Activated CD8-positive, alpha-beta T cell treated with anti-CD3 and anti-CD28 coated beads for 36 hours (primary cell): Measurements from ENCODE around the gene KCNC4. TPM values are rescaled to one million over a fixed set of nuclear protein-coding genes. Genes with fewer than 3 reads are reported as not detected.

Experiments used
- ATAC-seq: fragments of 200-7000 bp; cut with Tn5 transposase; one replicate; pipeline ENCODE4 v1.10.0; 2021; ENCODE audit warnings: mild to moderate bottlenecking, moderate library complexity
- CTCF ChIA-PET: fragments of 350-600 bp; sonication (Branson Sonifier 250); formaldehyde crosslinking; loops from one replicate; lab custom pipeline; 2021; ENCODE audit warnings: antibody characterized with exemption; lab: Charles Lee
- POLR2A ChIA-PET: fragments of 350-600 bp; sonication (Branson Sonifier 250); formaldehyde crosslinking; loops from one replicate; lab custom pipeline; 2021; ENCODE audit warnings: antibody characterized with exemption; lab: Charles Lee
- DNase-seq: peaks from one replicate; pipeline ENCODE4 v3.0.0-alpha.2; 2020
- H3K27ac Mint-ChIP-seq: one replicate; pipeline ENCODE4 v1.8.0; 2021; ENCODE audit warnings: mild to moderate bottlenecking, mixed read lengths
- H3K27me3 Mint-ChIP-seq: one replicate; pipeline ENCODE4 v1.8.0; 2021; ENCODE audit warnings: mixed read lengths
- H3K36me3 Mint-ChIP-seq: one replicate; pipeline ENCODE4 v1.8.0; 2021; ENCODE audit warnings: low read depth, mixed read lengths
- H3K4me1 Mint-ChIP-seq: one replicate; pipeline ENCODE4 v1.8.0; 2021; ENCODE audit warnings: low read depth, mixed read lengths
- H3K4me3 Mint-ChIP-seq: one replicate; pipeline ENCODE4 v1.8.0; 2021; ENCODE audit warnings: mild to moderate bottlenecking, moderate library complexity, mixed read lengths
- H3K9me3 Mint-ChIP-seq: one replicate; pipeline ENCODE4 v1.8.0; 2021; ENCODE audit warnings: mixed read lengths
- CTCF ChIP-seq: fragments of 200-600 bp; IDR thresholded peaks from one replicate; pipeline ENCODE4 v1.8.0; 2022; ENCODE audit warnings: antibody characterized with exemption, mild to moderate bottlenecking
- intact Hi-C: fragments of 100-400 bp; cut with micrococcal nuclease; formaldehyde crosslinking; loops from one replicate; pipeline ENCODE4 v1.10.0; 2022
- total RNA-seq, 2 experiments: library from RNA; stranded (reverse); gene quantifications; one replicate each; pipeline ENCODE4 v1.2.3, GENCODE V29; 2021

Gene KCNC4
- total RNA-seq, 2 experiments from 2014 or later = 10.7 to 12.2 TPM

DNA sequence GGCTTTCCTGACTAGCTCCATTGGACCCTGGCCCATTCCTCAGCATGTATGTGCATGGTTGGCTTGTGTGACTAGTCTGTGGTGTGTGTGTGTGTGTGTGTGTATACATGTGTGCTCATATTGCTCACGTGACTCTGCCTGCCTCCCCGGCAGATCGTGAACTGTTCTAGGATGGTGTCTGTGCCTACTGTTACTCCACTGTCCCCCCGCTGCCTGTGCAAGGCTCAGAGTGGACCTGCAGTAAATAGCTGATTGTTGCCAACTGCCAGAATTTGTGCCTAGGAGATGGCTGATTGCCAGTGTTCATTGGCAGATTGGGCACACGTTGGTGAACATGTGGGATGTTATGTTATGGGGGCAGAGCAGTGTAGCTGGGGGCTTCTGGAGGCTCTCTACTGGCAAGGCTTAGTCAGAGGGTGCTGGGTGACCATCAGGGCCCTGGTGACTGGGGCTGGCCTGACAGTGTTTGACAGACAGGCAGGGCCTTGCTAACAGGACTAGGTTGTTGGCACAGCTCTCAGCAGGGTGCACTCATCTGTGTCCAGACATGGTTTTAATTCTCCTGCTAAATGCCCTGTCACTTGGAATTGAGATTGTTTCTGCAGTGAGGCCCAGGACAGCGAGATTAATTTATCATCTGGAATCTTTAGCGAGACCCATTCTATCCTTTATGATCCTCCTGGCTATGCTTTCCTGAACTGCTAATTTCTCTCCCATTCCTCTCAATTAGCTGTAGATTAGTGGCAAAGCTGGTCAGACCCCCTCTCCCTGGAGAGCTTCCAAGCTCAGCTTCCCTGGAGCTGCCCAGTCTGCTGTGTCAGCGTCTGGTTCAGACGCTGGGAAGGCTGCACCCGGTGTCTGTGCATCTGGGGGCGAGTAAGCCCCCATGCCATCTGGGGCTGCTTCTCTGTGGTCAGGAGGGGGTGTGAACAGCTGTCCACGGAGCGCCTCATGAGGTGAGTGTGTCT, 39.1 kb upstream of the KCNC4 start:
- DNase-seq = no peak
- H3K4me1 Mint-ChIP-seq = no peaks in the 10 kb centered on the region
- H3K27me3 Mint-ChIP-seq = peaks cover 2% of the 10 kb centered on the region
- no peak overlapping the region for H3K27ac Mint-ChIP-seq
- no peak for TF ChIP-seq CTCF
- ChIA-PET CTCF (interaction anchor here (1.0 to 1.8 kb wide), 2 partner anchors 83 to 325 kb away, joined by 3 read pairs; no protein-coding TSS in a partner anchor), POLR2A (no interaction called here)
- H3K9me3 Mint-ChIP-seq = no peaks in the 10 kb centered on the region
- no peak overlapping the region for H3K4me3 Mint-ChIP-seq
- ATAC-seq = no peak
- intact Hi-C loops = no loop called here
- H3K36me3 Mint-ChIP-seq = no peaks in the 10 kb centered on the region

- Mint-ChIP-seq H3K27me3 (peaks cover 7% of the 10 kb centered on the region), H3K9me3 (no peaks in the 10 kb centered on the region), H3K4me1 (no peaks in the 10 kb centered on the region), H3K27ac (no peak overlapping the region), H3K4me3 (no peak overlapping the region), H3K36me3 (no peaks in the 10 kb centered on the region)
- ATAC-seq (no peak), DNase-seq (no peak)
- ChIA-PET POLR2A (interaction anchor here (1.0 kb wide), 1 partner anchor 43 kb away, joined by 3 read pairs; no protein-coding TSS in a partner anchor), CTCF (interaction anchor here (0.7 kb wide), 1 partner anchor 289 kb away, joined by 3 read pairs; no protein-coding TSS in a partner anchor)
- no peak for TF ChIP-seq CTCF
- intact Hi-C loops = no loop called here
These were observed 38.1 kb upstream of the KCNC4 start for GRCh38 chr1:110172001-110172400.

DNA sequence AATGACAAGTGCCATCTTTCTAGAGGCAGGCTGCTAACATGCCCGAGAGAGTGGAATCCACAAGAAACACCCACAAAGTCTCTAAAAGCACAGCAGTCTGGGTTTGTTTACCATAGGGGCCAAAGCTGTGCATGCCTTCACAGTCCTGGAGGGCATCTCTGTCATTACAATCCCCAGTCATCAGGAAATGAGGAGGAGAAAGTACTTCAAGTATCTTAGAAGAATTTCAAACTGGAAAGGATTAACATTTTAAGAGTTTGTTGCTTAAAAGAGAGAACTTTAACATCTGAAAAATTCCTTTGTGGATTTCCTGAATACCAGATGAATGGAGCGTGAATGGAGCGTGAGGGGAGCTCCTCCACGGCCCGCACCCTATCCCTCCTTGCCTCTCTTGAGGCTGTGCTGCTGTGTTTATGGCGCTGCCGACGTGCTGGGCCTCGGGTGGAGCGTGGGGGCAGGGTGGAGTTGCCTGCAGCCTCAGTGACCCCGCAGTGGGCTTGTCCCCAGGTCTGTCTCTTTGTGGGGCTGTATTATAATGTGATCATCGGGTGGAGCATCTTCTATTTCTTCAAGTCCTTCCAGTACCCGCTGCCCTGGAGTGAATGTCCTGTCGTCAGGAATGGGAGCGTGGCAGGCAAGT, 36.5 kb upstream of the KCNC4 start:
- no peak for TF ChIP-seq CTCF
- Mint-ChIP-seq H3K4me1 (no peaks in the 10 kb centered on the region), H3K27ac (no peak overlapping the region), H3K4me3 (no peak overlapping the region), H3K36me3 (no peaks in the 10 kb centered on the region), H3K27me3 (peaks cover 8% of the 10 kb centered on the region), H3K9me3 (no peaks in the 10 kb centered on the region)
- POLR2A ChIA-PET = no interaction called here
- intact Hi-C loops = no loop called here
- ATAC-seq (no peak), DNase-seq (no peak)
- CTCF ChIA-PET = interaction anchor here (0.7 to 2.5 kb wide), 2 partner anchors 23 to 120 kb away, joined by 3 to 7 read pairs; no protein-coding TSS in a partner anchor

DNA sequence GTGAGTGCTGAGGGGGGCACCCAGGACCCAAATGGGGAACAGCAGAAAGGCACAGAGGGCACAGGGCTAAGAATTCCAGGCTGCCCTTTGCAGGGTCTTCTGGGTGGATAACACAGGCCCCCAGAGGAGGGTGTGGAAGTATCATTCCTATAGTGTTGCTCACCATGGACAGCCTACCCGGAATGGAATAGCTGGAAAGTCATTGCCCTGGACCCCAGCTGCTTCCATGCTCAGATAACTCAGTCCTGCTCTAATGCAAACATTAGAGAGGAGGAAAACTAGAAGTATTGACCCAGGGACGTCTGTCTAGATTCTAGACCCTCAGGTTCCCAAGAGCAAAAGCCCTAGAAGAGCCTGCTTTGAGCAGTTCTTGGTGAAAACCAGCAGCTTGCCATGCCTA, 35.2 kb upstream of the KCNC4 start:
- no peak for TF ChIP-seq CTCF
- no peak overlapping the region for H3K4me3 Mint-ChIP-seq
- no peaks in the 10 kb centered on the region for H3K9me3 Mint-ChIP-seq
- no peak for DNase-seq
- intact Hi-C loops = no loop called here
- H3K27me3 Mint-ChIP-seq = peaks cover 8% of the 10 kb centered on the region
- H3K4me1 Mint-ChIP-seq = no peaks in the 10 kb centered on the region
- no peak for ATAC-seq
- no peak overlapping the region for H3K27ac Mint-ChIP-seq
- ChIA-PET POLR2A (interaction anchor here (0.8 kb wide), 1 partner anchor 13 kb away, joined by 3 read pairs; no protein-coding TSS in a partner anchor), CTCF (interaction anchor here (1.0 to 2.5 kb wide), 4 partner anchors 22 to 321 kb away, joined by 5 to 7 read pairs (median 6); no protein-coding TSS in a partner anchor)
- H3K36me3 Mint-ChIP-seq = no peaks in the 10 kb centered on the region
